Trophoblast cell (in vitro differentiated cells and primary cell): ENCODE results near the gene TMEM252.

Experiments
- DNase-seq, 2 donors: peaks; one replicate each; pipeline ENCODE4 v3.0.0-alpha.2; 2016
- H2AFZ ChIP-seq: 2 replicates; pipeline ENCODE4 v1.6.1; 2013; ENCODE audit warnings: low read length, moderate library complexity, mild to moderate bottlenecking; ENCODE audit not compliant: insufficient read depth, poor library complexity
- H2AK5ac ChIP-seq: 2 replicates; pipeline ENCODE4 v1.6.1; 2013; ENCODE audit warnings: mild to moderate bottlenecking, low read length
- H2BK120ac ChIP-seq: 2 replicates; pipeline ENCODE4 v1.6.1; 2013; ENCODE audit warnings: low read length, mild to moderate bottlenecking, moderate library complexity; ENCODE audit not compliant: insufficient read depth, poor library complexity
- H2BK12ac ChIP-seq: 2 replicates; pipeline ENCODE4 v1.6.1; 2013; ENCODE audit warnings: mild to moderate bottlenecking, low read length, moderate library complexity
- H2BK5ac ChIP-seq: 2 replicates; pipeline ENCODE4 v1.6.1; 2013; ENCODE audit warnings: low read length, low read depth, moderate library complexity, mild to moderate bottlenecking; ENCODE audit not compliant: poor library complexity
- H3K14ac ChIP-seq: 2 replicates; pipeline ENCODE4 v1.6.1; 2013; ENCODE audit warnings: mild to moderate bottlenecking, low read length
- H3K18ac ChIP-seq: 2 replicates; pipeline ENCODE4 v1.6.1; 2013; ENCODE audit warnings: mild to moderate bottlenecking, low read length
- H3K23ac ChIP-seq: 2 replicates; pipeline ENCODE4 v1.6.1; 2013; ENCODE audit warnings: low read length
- H3K27ac ChIP-seq: 2 replicates; pipeline ENCODE4 v1.5.1; 2013; ENCODE audit warnings: low read depth, mild to moderate bottlenecking, inconsistent platforms, low read length, moderate library complexity
- H3K27me3 ChIP-seq: 2 replicates; pipeline ENCODE4 v1.6.1; 2013; ENCODE audit warnings: inconsistent platforms, mild to moderate bottlenecking, low read length, moderate library complexity; ENCODE audit not compliant: insufficient read depth
- H3K36me3 ChIP-seq, 2 experiments: 1 replicate in 1 of 2; 2 replicates in 1 of 2; pipeline ENCODE4 v1.6.1; 2013; ENCODE audit warnings: low read length in 2 of 2, mild to moderate bottlenecking in 2 of 2, moderate library complexity in 1 of 2; ENCODE audit not compliant: insufficient read depth in 2 of 2, control insufficient read depth in 1 of 2
- H3K4ac ChIP-seq: 2 replicates; pipeline ENCODE4 v1.6.1; 2013; ENCODE audit warnings: low read depth, mild to moderate bottlenecking, low read length, moderate library complexity
- H3K4me1 ChIP-seq, 2 experiments: 1 replicate in 1 of 2; 2 replicates in 1 of 2; pipeline ENCODE4 v1.6.1; 2013; ENCODE audit warnings: low read length in 2 of 2, mild to moderate bottlenecking in 2 of 2, moderate library complexity in 1 of 2; ENCODE audit not compliant: insufficient read depth in 2 of 2, control insufficient read depth in 1 of 2
- H3K4me2 ChIP-seq: 2 replicates; pipeline ENCODE4 v1.6.1; 2013; ENCODE audit warnings: inconsistent platforms, mild to moderate bottlenecking, low read length, moderate library complexity
- H3K4me3 ChIP-seq: 2 replicates; pipeline ENCODE4 v1.5.1; 2013; ENCODE audit warnings: mild to moderate bottlenecking, low read depth, low read length, inconsistent platforms
- H3K79me1 ChIP-seq: one replicate; pipeline ENCODE4 v1.6.1; 2013; ENCODE audit warnings: low read length
- H3K79me2 ChIP-seq: 2 replicates; pipeline ENCODE4 v1.6.1; 2013; ENCODE audit warnings: low read length, mild to moderate bottlenecking; ENCODE audit not compliant: control insufficient read depth, insufficient read depth, poor library complexity
- H3K9ac ChIP-seq: 2 replicates; pipeline ENCODE4 v1.6.1; 2013; ENCODE audit warnings: mild to moderate bottlenecking, low read length
- H3K9me3 ChIP-seq: 2 replicates; pipeline ENCODE4 v1.6.1; 2013; ENCODE audit warnings: low read depth, mild to moderate bottlenecking, control low read depth, inconsistent platforms, low read length; ENCODE audit not compliant: insufficient read depth
- H4K12ac ChIP-seq: 2 replicates; pipeline ENCODE4 v1.6.1; 2013; ENCODE audit warnings: low read depth, mild to moderate bottlenecking, low read length, moderate library complexity
- H4K8ac ChIP-seq: 2 replicates; pipeline ENCODE4 v1.6.1; 2013; ENCODE audit warnings: low read depth, mild to moderate bottlenecking, low read length, moderate library complexity
- H4K91ac ChIP-seq: one replicate; pipeline ENCODE4 v1.6.1; 2013; ENCODE audit warnings: low read depth, mild to moderate bottlenecking, low read length, moderate library complexity
- WGBS: extraction: QIAGEN DNeasy Blood & Tissue Kit; methylation state at CpG from one replicate; pipeline ENCODE4 v1.1.7; 2013; ENCODE audit warnings: missing lambda C conversion rate; ENCODE audit not compliant: insufficient read length, insufficient coverage; ENCODE audit errors: extremely low coverage; 5-methylcytosine and 5-hydroxymethylcytosine counted together

TMEM252 gene

GRCh38 chr9:68497629-68498028, 43.1 kb downstream of the TMEM252 start:
- no peak overlapping the region for H2BK12ac ChIP-seq
- H3K79me1 ChIP-seq: peaks cover 9% of the 10 kb centered on the region
- H2AFZ ChIP-seq: no peak overlapping the region
- H3K36me3 ChIP-seq: no peaks in the 10 kb centered on the region
- no peak overlapping the region for H3K4ac ChIP-seq
- no peaks in the 10 kb centered on the region for H3K9me3 ChIP-seq
- H2BK120ac ChIP-seq: no peak overlapping the region
- no peak overlapping the region for H3K4me3 ChIP-seq
- H3K27me3 ChIP-seq: no peaks in the 10 kb centered on the region
- H2AK5ac ChIP-seq: no peak overlapping the region
- no peak overlapping the region for H3K23ac ChIP-seq
- DNase-seq: no peak
- no peak overlapping the region for H3K9ac ChIP-seq
- H2BK5ac ChIP-seq: no peak overlapping the region
- H3K14ac ChIP-seq: no peak overlapping the region
- H4K12ac ChIP-seq: no peak overlapping the region
- H4K91ac ChIP-seq: no peak overlapping the region
- H3K27ac ChIP-seq: no peak overlapping the region
- peaks cover 5 to 12% of the 10 kb centered on the region in 2 experiments for H3K4me1 ChIP-seq
- no CpG with 5 or more reads among the region's 1 CpG for WGBS
- no peak overlapping the region for H3K4me2 ChIP-seq
- no peak overlapping the region for H4K8ac ChIP-seq
- H3K79me2 ChIP-seq: peaks cover 1% of the 10 kb centered on the region
- H3K18ac ChIP-seq: no peak overlapping the region

GRCh38 chr9:68496356-68496755, 44.3 kb downstream of the TMEM252 start:
- no peak overlapping the region for H3K27ac ChIP-seq
- no peak overlapping the region for H3K23ac ChIP-seq
- no peak overlapping the region for H2AFZ ChIP-seq
- H3K4me2 ChIP-seq: no peak overlapping the region
- no peaks in the 10 kb centered on the region for H3K36me3 ChIP-seq
- H3K79me1 ChIP-seq: peaks cover 11% of the 10 kb centered on the region
- H3K4ac ChIP-seq: no peak overlapping the region
- no peak overlapping the region for H2BK5ac ChIP-seq
- H3K4me3 ChIP-seq: no peak overlapping the region
- no peaks in the 10 kb centered on the region for H3K9me3 ChIP-seq
- no peak overlapping the region for H3K18ac ChIP-seq
- no peak overlapping the region for H4K8ac ChIP-seq
- no peak for DNase-seq
- H3K14ac ChIP-seq: no peak overlapping the region
- no peaks in the 10 kb centered on the region for H3K27me3 ChIP-seq
- no peak overlapping the region for H3K9ac ChIP-seq
- H2AK5ac ChIP-seq: no peak overlapping the region
- peaks cover 1% of the 10 kb centered on the region for H3K79me2 ChIP-seq
- H3K4me1 ChIP-seq: peaks cover 9 to 16% of the 10 kb centered on the region in 2 experiments
- H4K91ac ChIP-seq: no peak overlapping the region
- H2BK120ac ChIP-seq: no peak overlapping the region
- H4K12ac ChIP-seq: no peak overlapping the region
- H2BK12ac ChIP-seq: peak overlapping the region; percentile 25

GRCh38 chr9:68495247-68495646, 45.4 kb downstream of the TMEM252 start:
- no peak overlapping the region for H3K23ac ChIP-seq
- no peak overlapping the region for H3K18ac ChIP-seq
- no peak overlapping the region for H2BK12ac ChIP-seq
- H4K91ac ChIP-seq: no peak overlapping the region
- no peak overlapping the region for H3K4ac ChIP-seq
- H3K4me1 ChIP-seq: peaks cover 4 to 8% of the 10 kb centered on the region in 2 experiments
- no peak overlapping the region for H3K4me3 ChIP-seq
- no peaks in the 10 kb centered on the region for H3K36me3 ChIP-seq
- H4K8ac ChIP-seq: no peak overlapping the region
- H2BK5ac ChIP-seq: no peak overlapping the region
- DNase-seq: no peak
- no peak overlapping the region for H3K14ac ChIP-seq
- no peak overlapping the region for H3K4me2 ChIP-seq
- H3K9ac ChIP-seq: no peak overlapping the region
- WGBS: no CpG with 5 or more reads among the region's 1 CpG
- no peak overlapping the region for H2AK5ac ChIP-seq
- H3K27me3 ChIP-seq: no peaks in the 10 kb centered on the region
- no peak overlapping the region for H3K27ac ChIP-seq
- H3K9me3 ChIP-seq: no peaks in the 10 kb centered on the region
- no peak overlapping the region for H4K12ac ChIP-seq
- no peak overlapping the region for H2BK120ac ChIP-seq
- no peak overlapping the region for H2AFZ ChIP-seq
- H3K79me1 ChIP-seq: peaks cover 9% of the 10 kb centered on the region
- no peaks in the 10 kb centered on the region for H3K79me2 ChIP-seq

GRCh38 chr9:68493958-68494577, 46.6 kb downstream of the TMEM252 start:
- H2BK12ac ChIP-seq: no peak overlapping the region
- peak overlapping the region; percentile 38 for H4K91ac ChIP-seq
- WGBS: no CpG with 5 or more reads among the region's 3 CpGs
- H3K4me2 ChIP-seq: no peak overlapping the region
- H2AK5ac ChIP-seq: no peak overlapping the region
- peak overlapping the region; percentile 20 for H4K8ac ChIP-seq
- H2AFZ ChIP-seq: no peak overlapping the region
- no peak overlapping the region for H3K4me3 ChIP-seq
- no peaks in the 10 kb centered on the region for H3K36me3 ChIP-seq
- no peak overlapping the region for H3K23ac ChIP-seq
- no peak overlapping the region for H3K9ac ChIP-seq
- no peak overlapping the region for H3K18ac ChIP-seq
- no peak overlapping the region for H4K12ac ChIP-seq
- H3K4me1 ChIP-seq: peaks cover 4 to 8% of the 10 kb centered on the region in 2 experiments
- no peak overlapping the region for H3K4ac ChIP-seq
- H3K27ac ChIP-seq: peak overlapping the region; percentile 59
- peak; percentile 15 to 73 for DNase-seq
- no peaks in the 10 kb centered on the region for H3K9me3 ChIP-seq
- H2BK5ac ChIP-seq: no peak overlapping the region
- H3K27me3 ChIP-seq: no peaks in the 10 kb centered on the region
- peak overlapping the region; percentile 38 for H2BK120ac ChIP-seq
- H3K14ac ChIP-seq: no peak overlapping the region
- H3K79me2 ChIP-seq: no peaks in the 10 kb centered on the region
- peaks cover 8% of the 10 kb centered on the region for H3K79me1 ChIP-seq
